ES-I3 (cell line): ENCODE results near the gene ADAM29.
"Not testable (repeated sequence)": the region's sequence is repeated elsewhere in the genome, so short reads cannot be mapped to it uniquely, and the experiment has no call there.

Experiments used
- H3K36me3 ChIP-seq: 2 replicates; pipeline ENCODE4 v1.6.1; 2013; ENCODE audit warnings: mild to moderate bottlenecking, low read length, control low read depth, moderate library complexity; ENCODE audit not compliant: insufficient read depth
- H3K4me1 ChIP-seq: 2 replicates; pipeline ENCODE4 v1.6.1; 2013; ENCODE audit warnings: mild to moderate bottlenecking, control low read depth, low read length; ENCODE audit not compliant: insufficient read depth
- H3K9ac ChIP-seq: 2 replicates; pipeline ENCODE4 v1.6.1; 2013; ENCODE audit warnings: low read depth, mild to moderate bottlenecking, low read length, moderate library complexity
- H3K9me3 ChIP-seq: 2 replicates; pipeline ENCODE4 v1.6.1; 2013; ENCODE audit warnings: mild to moderate bottlenecking, low read length, moderate library complexity; ENCODE audit not compliant: control insufficient read depth, insufficient read depth

The ADAM29 gene

GRCh38 chr4:174918058-174918457, at the start of gene ADAM29:
Gene ADAM29, plus strand, starts transcription at chr4:174918358. Its CDS starts 57,168 bp downstream, at chr4:174975526.
- H3K4me1 ChIP-seq: no peaks in the 10 kb centered on the region
- no peaks in the 10 kb centered on the region for H3K36me3 ChIP-seq
- H3K9me3 ChIP-seq: no peaks in the 10 kb centered on the region
- H3K9ac ChIP-seq: no peak within 1 kb of the TSS

GRCh38 chr4:174869339-174869738, 48.8 kb upstream of the ADAM29 start:
- H3K9ac ChIP-seq: no peak overlapping the region
- no peaks in the 10 kb centered on the region for H3K4me1 ChIP-seq
- no peaks in the 10 kb centered on the region for H3K9me3 ChIP-seq
- H3K36me3 ChIP-seq: no peaks in the 10 kb centered on the region

- Histone ChIP-seq H3K36me3 (no peaks in the 10 kb centered on the region), H3K9ac (no peak overlapping the region), H3K4me1 (no peaks in the 10 kb centered on the region), H3K9me3 (no peaks in the 10 kb centered on the region)
Measured at GRCh38 chr4:174870311-174870710, 47.8 kb upstream of the ADAM29 start.

GRCh38 chr4:174871407-174871806, 46.8 kb upstream of the ADAM29 start:
- Histone ChIP-seq H3K4me1 (no peaks in the 10 kb centered on the region), H3K9me3 (no peaks in the 10 kb centered on the region), H3K36me3 (no peaks in the 10 kb centered on the region), H3K9ac (no peak overlapping the region)

GRCh38 chr4:174873146-174873545, 45.0 kb upstream of the ADAM29 start:
- not testable (repeated sequence) for H3K9me3 ChIP-seq, H3K36me3 ChIP-seq, H3K4me1 ChIP-seq, H3K9ac ChIP-seq

GRCh38 chr4:174873931-174874330, 44.2 kb upstream of the ADAM29 start:
- Histone ChIP-seq H3K36me3 (no peaks in the 10 kb centered on the region), H3K4me1 (no peaks in the 10 kb centered on the region), H3K9ac (no peak overlapping the region), H3K9me3 (no peaks in the 10 kb centered on the region)

GRCh38 chr4:174874898-174875297, 43.3 kb upstream of the ADAM29 start:
- Histone ChIP-seq H3K9ac (no peak overlapping the region), H3K9me3 (no peaks in the 10 kb centered on the region), H3K36me3 (no peaks in the 10 kb centered on the region), H3K4me1 (no peaks in the 10 kb centered on the region)

- no peaks in the 10 kb centered on the region for H3K9me3 ChIP-seq
- H3K4me1 ChIP-seq: no peaks in the 10 kb centered on the region
- H3K9ac ChIP-seq: no peak overlapping the region
- H3K36me3 ChIP-seq: no peaks in the 10 kb centered on the region
Measured at GRCh38 chr4:174880001-174880400, 38.2 kb upstream of the ADAM29 start.

GRCh38 chr4:174882317-174882992, 35.7 kb upstream of the ADAM29 start:
- H3K9me3 ChIP-seq: no peaks in the 10 kb centered on the region
- H3K4me1 ChIP-seq: no peaks in the 10 kb centered on the region
- H3K36me3 ChIP-seq: no peaks in the 10 kb centered on the region
- H3K9ac ChIP-seq: no peak overlapping the region

GRCh38 chr4:174907508-174907907, 10.7 kb upstream of the ADAM29 start:
- H3K9ac ChIP-seq: no peak overlapping the region
- H3K9me3 ChIP-seq: peaks cover 11% of the 10 kb centered on the region; the same call in 1 of the 2 replicates
- no peaks in the 10 kb centered on the region for H3K4me1 ChIP-seq
- H3K36me3 ChIP-seq: no peaks in the 10 kb centered on the region

- no peaks in the 10 kb centered on the region for H3K9me3 ChIP-seq
- H3K9ac ChIP-seq: no peak overlapping the region
- H3K4me1 ChIP-seq: no peaks in the 10 kb centered on the region
- no peaks in the 10 kb centered on the region for H3K36me3 ChIP-seq
Measured at GRCh38 chr4:174910271-174910670, 7.9 kb upstream of the ADAM29 start.

- Histone ChIP-seq H3K36me3 (no peaks in the 10 kb centered on the region), H3K4me1 (no peaks in the 10 kb centered on the region), H3K9ac (no peak overlapping the region), H3K9me3 (no peaks in the 10 kb centered on the region)
Measured at GRCh38 chr4:174912919-174913543, 5.1 kb upstream of the ADAM29 start.

GRCh38 chr4:174919886-174920423, 1.8 kb downstream of the ADAM29 start:
- Histone ChIP-seq H3K9ac (no peak overlapping the region), H3K36me3 (no peaks in the 10 kb centered on the region), H3K9me3 (no peaks in the 10 kb centered on the region), H3K4me1 (no peaks in the 10 kb centered on the region)

- no peak overlapping the region for H3K9ac ChIP-seq
- H3K36me3 ChIP-seq: no peaks in the 10 kb centered on the region
- H3K9me3 ChIP-seq: no peaks in the 10 kb centered on the region
- H3K4me1 ChIP-seq: no peaks in the 10 kb centered on the region; the same call in 1 of the 2 replicates
Measured at GRCh38 chr4:174926958-174927357, 8.8 kb downstream of the ADAM29 start.

- H3K4me1 ChIP-seq: no peaks in the 10 kb centered on the region; the same call in 1 of the 2 replicates
- H3K36me3 ChIP-seq: no peaks in the 10 kb centered on the region
- H3K9ac ChIP-seq: no peak overlapping the region
- H3K9me3 ChIP-seq: no peaks in the 10 kb centered on the region
Measured at GRCh38 chr4:174928174-174928573, 10.0 kb downstream of the ADAM29 start.
